ENCODE measurements around the gene PRKG1. TPM values are rescaled to one million over a fixed set of nuclear protein-coding genes. Genes with fewer than 3 reads are reported as not detected.

Gene PRKG1
- total and polyA plus RNA-seq, 2 of the 4 experiments (the other 2 are of a cell fraction): 3.5 to 18.3 TPM

DNA sequence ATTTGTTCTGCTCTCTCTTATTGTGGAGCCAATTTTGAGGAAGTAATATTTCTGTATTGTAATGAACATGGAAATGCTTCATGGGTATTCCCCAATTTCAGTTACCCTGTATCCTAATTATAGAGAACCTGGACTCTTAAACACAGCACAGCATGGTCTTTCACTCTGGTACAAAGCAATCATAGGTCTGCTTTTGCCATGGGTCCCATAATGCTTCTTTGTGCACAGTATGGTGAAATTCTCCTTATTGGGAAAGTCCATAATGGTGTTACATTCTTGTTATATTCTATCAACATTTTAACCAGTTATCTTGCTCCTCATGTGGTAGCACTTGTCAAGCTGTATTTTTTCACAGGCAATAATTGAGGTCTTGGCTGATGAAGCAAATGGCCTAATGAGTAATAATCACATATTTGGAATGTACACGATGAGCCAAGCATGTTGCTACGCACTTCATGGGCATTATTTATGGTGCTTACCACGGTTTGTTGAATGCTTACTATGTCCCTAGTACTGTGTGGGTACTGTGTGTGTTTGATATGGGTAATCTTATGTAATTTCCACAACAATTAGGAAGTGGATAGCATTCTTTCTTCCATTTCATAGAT lies 42.9 kb downstream of the PRKG1 start:
- H3K9ac ChIP-seq (ENCODE audit: low read depth, low read length): no peak overlapping the region
- DNase-seq: peak; percentile 13
- H3K4me3 ChIP-seq (ENCODE audit: insufficient read depth, low read depth, low read length): no peak overlapping the region
- H3K79me1 ChIP-seq (ENCODE audit: low read depth in 1 of 2, low read length in 2 of 2): peaks cover 19 to 37% of the 10 kb centered on the region in 2 experiments
- H4K91ac ChIP-seq (ENCODE audit: insufficient read depth, low read depth, low read length): no peak overlapping the region
- H4K8ac ChIP-seq (ENCODE audit: low read depth in 2 of 2, low read length in 2 of 2): peak overlapping the region in 1 of 2 experiments; percentile 28; a peak in 2 of 4 replicates
- no peak overlapping the region for H2AFZ ChIP-seq (replicated peaks; ENCODE audit: low read length, poor library complexity)
- intact Hi-C loops (cut with micrococcal nuclease) (no loop called here), dilution Hi-C loops (cut with HindIII; ENCODE audit: low sequenced_read_pairs, unreplicated experiment) (no loop called here), in situ Hi-C loops (cut with MboI; ENCODE audit: low sequenced_read_pairs) (no loop called here)
- H2BK15ac ChIP-seq (ENCODE audit: low read depth, low read length): 0 out of 3 replicates have a peak overlapping the region, but pooled peaks have one; percentile 20
- no peak overlapping the region for H3K56ac ChIP-seq (ENCODE audit: extremely low read depth, insufficient read depth, low read length)
- no peak overlapping the region for H4K5ac ChIP-seq (ENCODE audit: low read depth, low read length)
- H3K27me3 ChIP-seq (ENCODE audit: control insufficient read depth, insufficient read depth, low read length): no peaks in the 10 kb centered on the region
- H2AK5ac ChIP-seq (ENCODE audit: low read depth, low read length): 0 out of 2 replicates have a peak overlapping the region, but pooled peaks have one; percentile 33
- H3K4ac ChIP-seq (ENCODE audit: low read depth, low read length): no peak overlapping the region
- no peak overlapping the region for H3K18ac ChIP-seq (ENCODE audit: low read depth, low read length)
- peaks cover 4% of the 10 kb centered on the region; the same call in 1 of the 2 replicates for H4K20me1 ChIP-seq (ENCODE audit: insufficient read depth, low read length)
- WGBS, 2 experiments (ENCODE audit: extremely low coverage in 2 of 2, insufficient read length in 1 of 2): no CpG with 5 or more reads among the region's 3 CpGs
- no peaks in the 10 kb centered on the region for H3K9me3 ChIP-seq (ENCODE audit: control insufficient read depth, insufficient read depth, low read length)
- no peak overlapping the region for H2AK9ac ChIP-seq (replicated peaks; ENCODE audit: low read depth, low read length, poor library complexity)
- H2BK5ac ChIP-seq (ENCODE audit: low read depth, low read length, poor library complexity, severe bottlenecking): peak overlapping the region; percentile 57
- H3K23ac ChIP-seq (ENCODE audit: low read depth, low read length): no peak overlapping the region
- H2BK20ac ChIP-seq (ENCODE audit: low read depth, low read length): no peak overlapping the region
- CTCF ChIA-PET: interaction anchor here (1.5 kb wide), 1 partner anchor 15 kb away, joined by 3 read pairs; no protein-coding TSS in a partner anchor
- no TSS peak for BruUV-seq (replicated peaks)
- no peaks in the 10 kb centered on the region for H3K36me3 ChIP-seq (ENCODE audit: control insufficient read depth, insufficient read depth, low read length)
- no peak overlapping the region for H3K14ac ChIP-seq (replicated peaks; ENCODE audit: low read depth, low read length)
- no peak overlapping the region for H3K27ac ChIP-seq (ENCODE audit: insufficient read depth, low read length)
- no peak overlapping the region for H3K4me2 ChIP-seq (ENCODE audit: low read depth, low read length)
- peaks cover 4% of the 10 kb centered on the region for H3K9me1 ChIP-seq (ENCODE audit: insufficient read depth, low read length)
- H2BK120ac ChIP-seq (ENCODE audit: low read depth, low read length): no peak overlapping the region
- peaks cover 4% of the 10 kb centered on the region; the same call in 1 of the 2 replicates for H3K4me1 ChIP-seq (ENCODE audit: control insufficient read depth, insufficient read depth, low read length)
- TF ChIP-seq, protein P1, sequence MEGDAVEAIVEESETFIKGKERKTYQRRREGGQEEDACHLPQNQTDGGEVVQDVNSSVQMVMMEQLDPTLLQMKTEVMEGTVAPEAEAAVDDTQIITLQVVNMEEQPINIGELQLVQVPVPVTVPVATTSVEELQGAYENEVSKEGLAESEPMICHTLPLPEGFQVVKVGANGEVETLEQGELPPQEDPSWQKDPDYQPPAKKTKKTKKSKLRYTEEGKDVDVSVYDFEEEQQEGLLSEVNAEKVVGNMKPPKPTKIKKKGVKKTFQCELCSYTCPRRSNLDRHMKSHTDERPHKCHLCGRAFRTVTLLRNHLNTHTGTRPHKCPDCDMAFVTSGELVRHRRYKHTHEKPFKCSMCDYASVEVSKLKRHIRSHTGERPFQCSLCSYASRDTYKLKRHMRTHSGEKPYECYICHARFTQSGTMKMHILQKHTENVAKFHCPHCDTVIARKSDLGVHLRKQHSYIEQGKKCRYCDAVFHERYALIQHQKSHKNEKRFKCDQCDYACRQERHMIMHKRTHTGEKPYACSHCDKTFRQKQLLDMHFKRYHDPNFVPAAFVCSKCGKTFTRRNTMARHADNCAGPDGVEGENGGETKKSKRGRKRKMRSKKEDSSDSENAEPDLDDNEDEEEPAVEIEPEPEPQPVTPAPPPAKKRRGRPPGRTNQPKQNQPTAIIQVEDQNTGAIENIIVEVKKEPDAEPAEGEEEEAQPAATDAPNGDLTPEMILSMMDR (conservative IDR thresholded peaks at IDR 0.05; ENCODE audit: low read depth, low read length): no peak
- TF ChIP-seq RFX5 (IDR thresholded peaks at IDR 0.05; ENCODE audit: low read depth, low read length) (no peak), MXI1 (IDR thresholded peaks at IDR 0.05; ENCODE audit: borderline replicate concordance, low read depth, low read length) (no peak), SMC3 (IDR thresholded peaks at IDR 0.05; ENCODE audit: low read depth, low read length) (no peak), MAZ (IDR thresholded peaks at IDR 0.05; ENCODE audit: borderline replicate concordance, low read depth, low read length) (no peak), CEBPB (IDR thresholded peaks at IDR 0.05; ENCODE audit: low read depth, low read length) (no peak), BHLHE40 (IDR thresholded peaks at IDR 0.05; ENCODE audit: low read depth, low read length) (no peak), POLR2A (IDR thresholded peaks at IDR 0.05; ENCODE audit: low read depth, low read length) (no peak), MAFK (IDR thresholded peaks at IDR 0.05; ENCODE audit: low read depth, low read length) (no peak), RAD21 (IDR thresholded peaks at IDR 0.05; ENCODE audit: low read length) (no peak), NFE2L2 (IDR thresholded peaks at IDR 0.05; ENCODE audit: low read depth, low read length) (no peak), FOS (IDR thresholded peaks at IDR 0.05; ENCODE audit: low read depth, low read length) (no peak), CHD1 (IDR thresholded peaks at IDR 0.05; ENCODE audit: low read depth, low read length) (no peak), RCOR1 (IDR thresholded peaks at IDR 0.05; ENCODE audit: insufficient replicate concordance, low read length) (no peak)
- TF ChIP-seq, protein P2, sequence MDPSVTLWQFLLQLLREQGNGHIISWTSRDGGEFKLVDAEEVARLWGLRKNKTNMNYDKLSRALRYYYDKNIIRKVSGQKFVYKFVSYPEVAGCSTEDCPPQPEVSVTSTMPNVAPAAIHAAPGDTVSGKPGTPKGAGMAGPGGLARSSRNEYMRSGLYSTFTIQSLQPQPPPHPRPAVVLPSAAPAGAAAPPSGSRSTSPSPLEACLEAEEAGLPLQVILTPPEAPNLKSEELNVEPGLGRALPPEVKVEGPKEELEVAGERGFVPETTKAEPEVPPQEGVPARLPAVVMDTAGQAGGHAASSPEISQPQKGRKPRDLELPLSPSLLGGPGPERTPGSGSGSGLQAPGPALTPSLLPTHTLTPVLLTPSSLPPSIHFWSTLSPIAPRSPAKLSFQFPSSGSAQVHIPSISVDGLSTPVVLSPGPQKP (IDR thresholded peaks at IDR 0.05; ENCODE audit: borderline replicate concordance, low read depth, low read length): no peak
- POLR2A ChIA-PET (ENCODE audit: unreplicated experiment): no interaction called here
- ATAC-seq (ENCODE audit: low read depth): peak; percentile 46
